HG03575 (cell line): ENCODE data around the gene TMA7.

ENCODE experiments used
- ATAC-seq: cut with Tn5 transposase; IDR thresholded peaks from one replicate; pipeline ENCODE4 v1.9.1; 2021; ENCODE audit not compliant: unreplicated experiment, insufficient number of reproducible peaks, low FRiP score; ENCODE audit errors: extremely low read depth

TMA7 gene

GRCh38 chr3:48419149-48419548 is 20.9 kb upstream of the TMA7 start:
- ATAC-seq = no peak

- ATAC-seq = no peak
Observed at GRCh38 chr3:48419597-48419996, 20.5 kb upstream of the TMA7 start.

GRCh38 chr3:48420561-48420960 is 19.5 kb upstream of the TMA7 start:
- ATAC-seq = no peak

GRCh38 chr3:48422272-48422671 is 17.8 kb upstream of the TMA7 start:
- no peak for ATAC-seq

GRCh38 chr3:48422681-48423080 is 17.4 kb upstream of the TMA7 start:
- ATAC-seq = no peak

GRCh38 chr3:48423241-48423882 is 16.7 kb upstream of the TMA7 start:
- ATAC-seq = no peak

- no peak for ATAC-seq
Observed at GRCh38 chr3:48423883-48424695, 16.0 kb upstream of the TMA7 start.

GRCh38 chr3:48425281-48425812 is 14.7 kb upstream of the TMA7 start:
- no peak for ATAC-seq

- ATAC-seq = no peak
Observed at GRCh38 chr3:48426401-48426909, 13.6 kb upstream of the TMA7 start.

GRCh38 chr3:48426944-48427629 is 13.0 kb upstream of the TMA7 start:
- ATAC-seq = no peak

GRCh38 chr3:48427630-48427962 is 12.5 kb upstream of the TMA7 start:
- ATAC-seq = no peak

- ATAC-seq = no peak
Observed at GRCh38 chr3:48428088-48428571, 11.9 kb upstream of the TMA7 start.

GRCh38 chr3:48428572-48429316 is 11.3 kb upstream of the TMA7 start:
- ATAC-seq = no peak

GRCh38 chr3:48429317-48429959 is 10.6 kb upstream of the TMA7 start:
- no peak for ATAC-seq

- no peak for ATAC-seq
Observed at GRCh38 chr3:48429960-48430707, 9.9 kb upstream of the TMA7 start, which contains the start of gene PLXNB1. PLXNB1 (minus strand) TSS chr3:48430086; CDS start chr3:48424611, 5,475 bp downstream.

GRCh38 chr3:48430708-48431101 is 9.4 kb upstream of the TMA7 start:
- ATAC-seq = no peak

GRCh38 chr3:48431224-48432029 is 8.6 kb upstream of the TMA7 start:
- ATAC-seq = no peak
